CD14-positive monocyte (primary cell): ENCODE results near the gene PACSIN2. TPM values are rescaled to one million over a fixed set of nuclear protein-coding genes. Genes with fewer than 3 reads are reported as not detected.

Experiments
- DNase-seq, 3 donors: peaks; one replicate each; pipeline ENCODE4 v3.0.0-alpha.2; 2011 to 2022
- H2AFZ ChIP-seq: 2 replicates; pipeline ENCODE4 v1.6.0; 2012; ENCODE audit warnings: mild to moderate bottlenecking, low read depth, low read length, inconsistent platforms; ENCODE audit not compliant: insufficient read depth, poor library complexity, severe bottlenecking
- H3K27ac ChIP-seq, 2 donors: 1 replicate in 1 of 2; 2 replicates in 1 of 2; pipeline ENCODE4 v1.5.1; 2012 to 2013; ENCODE audit warnings: low read length in 2 of 2, control low read depth in 1 of 2, inconsistent platforms in 1 of 2, low read depth in 1 of 2, mild to moderate bottlenecking in 1 of 2
- H3K27me3 ChIP-seq, 2 donors: one replicate each; pipeline versions ENCODE4 v1.6.0 to v1.6.1; 2011 to 2013; ENCODE audit warnings: low read length in 2 of 2; ENCODE audit not compliant: control insufficient read depth in 2 of 2, insufficient read depth in 2 of 2
- H3K36me3 ChIP-seq, 2 donors: replicated peaks in 1 of 2; 1 replicate in 1 of 2; 2 replicates in 1 of 2; pipeline versions ENCODE4 v1.5.1 to v1.6.1; 2012 to 2013; ENCODE audit warnings: low read length in 2 of 2, control low read depth in 1 of 2, inconsistent platforms in 1 of 2, mild to moderate bottlenecking in 1 of 2; ENCODE audit not compliant: insufficient read depth in 2 of 2, control insufficient read depth in 1 of 2
- H3K4me1 ChIP-seq, 2 donors: 1 replicate in 1 of 2; 2 replicates in 1 of 2; pipeline versions ENCODE4 v1.5.1 to v1.6.1; 2012 to 2013; ENCODE audit warnings: low read length in 2 of 2, control low read depth in 1 of 2, inconsistent platforms in 1 of 2, mild to moderate bottlenecking in 1 of 2, moderate library complexity in 1 of 2; ENCODE audit not compliant: insufficient read depth in 2 of 2, control insufficient read depth in 1 of 2
- H3K4me2 ChIP-seq: replicated peaks from 2 replicates; pipeline ENCODE3; 2012; ENCODE audit warnings: low read length, moderate library complexity, mild to moderate bottlenecking; ENCODE audit not compliant: poor library complexity, severe bottlenecking; ENCODE audit errors: extremely low read depth
- H3K4me3 ChIP-seq, 3 experiments: fragments of 200-600 bp in 1 of 3; sonication (generic) in 1 of 3; replicated peaks in 1 of 3; 1 replicate in 2 of 3; 2 replicates in 1 of 3; pipeline ENCODE4 v1.5.1; 2011 to 2013; ENCODE audit warnings: low read length in 3 of 3, mild to moderate bottlenecking in 3 of 3, control low read depth in 2 of 3, low read depth in 2 of 3, inconsistent platforms in 1 of 3, moderate library complexity in 1 of 3
- H3K79me2 ChIP-seq: 2 replicates; pipeline ENCODE4 v1.6.0; 2012; ENCODE audit warnings: mild to moderate bottlenecking, control low read depth, inconsistent platforms, low read length, moderate library complexity; ENCODE audit not compliant: insufficient read depth
- H3K9ac ChIP-seq: 2 replicates; pipeline ENCODE4 v1.6.0; 2017; ENCODE audit warnings: low read length, mild to moderate bottlenecking; ENCODE audit not compliant: insufficient read depth, poor library complexity, severe bottlenecking
- H3K9me3 ChIP-seq, 2 donors: replicated peaks in 1 of 2; 1 replicate in 1 of 2; 2 replicates in 1 of 2; pipeline versions ENCODE4 v1.5.1 to v1.6.1; 2012 to 2013; ENCODE audit warnings: low read length in 2 of 2, control low read depth in 1 of 2; ENCODE audit not compliant: control insufficient read depth in 1 of 2, insufficient read depth in 1 of 2
- H4K20me1 ChIP-seq: 2 replicates; pipeline ENCODE4 v1.6.0; 2012; ENCODE audit warnings: mild to moderate bottlenecking, low read length, control low read depth, moderate library complexity; ENCODE audit not compliant: insufficient read depth
- H3K27ac Mint-ChIP-seq, 7 donors: one replicate each; pipeline ENCODE4 v1.8.0; 2020; ENCODE audit warnings: mild to moderate bottlenecking in 7 of 7, mixed read lengths in 7 of 7, moderate library complexity in 6 of 7, inconsistent platforms in 2 of 7
- H3K27me3 Mint-ChIP-seq, 3 donors: one replicate each; pipeline ENCODE4 v1.8.0; 2021 to 2022; ENCODE audit warnings: low read depth in 3 of 3, mild to moderate bottlenecking in 3 of 3, mixed read lengths in 3 of 3, moderate library complexity in 3 of 3, inconsistent platforms in 1 of 3
- H3K36me3 Mint-ChIP-seq, 2 donors: one replicate each; pipeline ENCODE4 v1.8.0; 2020; ENCODE audit warnings: mixed read lengths in 2 of 2, inconsistent platforms in 1 of 2, mild to moderate bottlenecking in 1 of 2
- H3K4me1 Mint-ChIP-seq: one replicate; pipeline ENCODE4 v1.8.0; 2020; ENCODE audit warnings: mild to moderate bottlenecking, mixed read lengths
- H3K4me3 Mint-ChIP-seq, 2 donors: one replicate each; pipeline ENCODE4 v1.8.0; 2020; ENCODE audit warnings: mild to moderate bottlenecking in 2 of 2, mixed read lengths in 2 of 2, moderate library complexity in 1 of 2
- H3K9me3 Mint-ChIP-seq, 7 donors: one replicate each; pipeline ENCODE4 v1.8.0; 2020 to 2022; ENCODE audit warnings: mixed read lengths in 7 of 7, mild to moderate bottlenecking in 6 of 7, moderate library complexity in 6 of 7, inconsistent platforms in 2 of 7
- WGBS: methylation state at CpG from one replicate; pipeline ENCODE4 v1.1.5; 2013; ENCODE audit warnings: missing lambda C conversion rate; ENCODE audit not compliant: insufficient coverage; 5-methylcytosine and 5-hydroxymethylcytosine counted together
- intact Hi-C, 2 donors: fragments of 100-400 bp; cut with micrococcal nuclease; formaldehyde crosslinking; loops; one replicate each; pipeline versions ENCODE4 v1.15.0 to v1.15.1; 2023
- polyA plus RNA-seq, 3 donors: library from polyadenylated mRNA; depleted of rRNA in 1 of 3; unstranded in 2 of 3; stranded (reverse) in 1 of 3; fragments of 300-500 nt in 2 of 3; fragments of >200 nt in 1 of 3; fragmentation: Illumina TruSeq in 2 of 3; gene quantifications; 1 replicate in 2 of 3; 2 replicates in 1 of 3; pipeline ENCODE4 v1.2.3, GENCODE V29; 2012 to 2021
- TF ChIP-seq, protein P1 (sequence below): fragments of 200-600 bp; IDR thresholded peaks from one replicate; pipeline ENCODE4 v1.8.0; 2022; ENCODE audit warnings: antibody characterized with exemption, mild to moderate bottlenecking

The PACSIN2 gene
- polyA plus RNA-seq, 3 donors: 31.2 to 45.7 (median 40.2) TPM

DNA sequence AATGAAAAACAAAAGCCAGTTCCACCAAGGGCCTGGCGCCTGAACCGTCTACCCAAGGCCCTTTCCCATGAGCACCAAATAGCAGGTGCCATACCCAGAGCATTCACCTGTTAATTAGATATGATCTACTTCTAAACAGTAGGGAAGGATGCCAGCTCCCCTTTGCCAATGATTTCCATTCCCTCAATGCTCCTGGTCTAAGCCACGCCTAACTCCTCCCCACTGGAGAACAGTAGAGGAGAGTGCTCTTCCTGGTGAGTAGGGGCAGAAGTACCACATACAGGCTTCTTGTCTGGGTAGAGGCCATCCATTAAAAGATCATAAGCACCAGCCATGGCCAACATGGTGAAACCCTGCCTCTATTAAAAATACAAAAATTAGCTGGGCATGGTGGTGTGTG is 40.7 kb downstream of the PACSIN2 start:
- Histone ChIP-seq H3K36me3 (peaks cover 0 to 10% of the 10 kb centered on the region in 2 donors), H3K9me3 (no peaks in the 10 kb centered on the region), H4K20me1 (peaks cover 75% of the 10 kb centered on the region), H3K4me3 (peak overlapping the region in 1 of 3 experiments; percentile 45), H3K27ac (no peak overlapping the region), H2AFZ (no peak overlapping the region), H3K4me1 (peaks cover 46 to 52% of the 10 kb centered on the region in 2 donors), H3K79me2 (peaks cover 86% of the 10 kb centered on the region), H3K4me2 (peak overlapping the region; percentile 49), H3K27me3 (no peaks in the 10 kb centered on the region), H3K9ac (no peak overlapping the region)
- no CpG with 5 or more reads among the region's 3 CpGs for WGBS
- H3K27ac Mint-ChIP-seq: peak overlapping the region in 6 of 7 donors; percentile 31 to 89 (median 80)
- no peak for DNase-seq
- H3K27me3 Mint-ChIP-seq: peaks cover 0 to 2% (median 0%) of the 10 kb centered on the region in 3 donors
- intact Hi-C loops: no loop called here
- TF ChIP-seq, protein P1, sequence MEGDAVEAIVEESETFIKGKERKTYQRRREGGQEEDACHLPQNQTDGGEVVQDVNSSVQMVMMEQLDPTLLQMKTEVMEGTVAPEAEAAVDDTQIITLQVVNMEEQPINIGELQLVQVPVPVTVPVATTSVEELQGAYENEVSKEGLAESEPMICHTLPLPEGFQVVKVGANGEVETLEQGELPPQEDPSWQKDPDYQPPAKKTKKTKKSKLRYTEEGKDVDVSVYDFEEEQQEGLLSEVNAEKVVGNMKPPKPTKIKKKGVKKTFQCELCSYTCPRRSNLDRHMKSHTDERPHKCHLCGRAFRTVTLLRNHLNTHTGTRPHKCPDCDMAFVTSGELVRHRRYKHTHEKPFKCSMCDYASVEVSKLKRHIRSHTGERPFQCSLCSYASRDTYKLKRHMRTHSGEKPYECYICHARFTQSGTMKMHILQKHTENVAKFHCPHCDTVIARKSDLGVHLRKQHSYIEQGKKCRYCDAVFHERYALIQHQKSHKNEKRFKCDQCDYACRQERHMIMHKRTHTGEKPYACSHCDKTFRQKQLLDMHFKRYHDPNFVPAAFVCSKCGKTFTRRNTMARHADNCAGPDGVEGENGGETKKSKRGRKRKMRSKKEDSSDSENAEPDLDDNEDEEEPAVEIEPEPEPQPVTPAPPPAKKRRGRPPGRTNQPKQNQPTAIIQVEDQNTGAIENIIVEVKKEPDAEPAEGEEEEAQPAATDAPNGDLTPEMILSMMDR: no peak
- peaks cover 0 to 3% (median 0%) of the 10 kb centered on the region in 7 donors for H3K9me3 Mint-ChIP-seq
- peaks cover 56% of the 10 kb centered on the region for H3K4me1 Mint-ChIP-seq
- no peak overlapping the region for H3K4me3 Mint-ChIP-seq
- H3K36me3 Mint-ChIP-seq: peaks cover 9 to 12% of the 10 kb centered on the region in 2 donors

- H4K20me1 ChIP-seq: peaks cover 73% of the 10 kb centered on the region
- WGBS: 59% methylated on average over 4 of the region's 5 CpGs
- H3K27me3 Mint-ChIP-seq: peaks cover 0 to 2% (median 0%) of the 10 kb centered on the region in 3 donors
- peaks cover 54% of the 10 kb centered on the region for H3K4me1 Mint-ChIP-seq
- peaks cover 84% of the 10 kb centered on the region for H3K79me2 ChIP-seq
- no peak for DNase-seq
- peaks cover 0 to 3% (median 0%) of the 10 kb centered on the region in 7 donors for H3K9me3 Mint-ChIP-seq
- peak overlapping the region in 1 of 2 donors; percentile 71 for H3K4me3 Mint-ChIP-seq
- intact Hi-C loops: no loop called here
- peaks cover 0 to 11% of the 10 kb centered on the region in 2 donors for H3K36me3 ChIP-seq
- peak overlapping the region; percentile 49 for H3K4me2 ChIP-seq
- H3K27me3 ChIP-seq: no peaks in the 10 kb centered on the region
- peak overlapping the region; percentile 51 to 76 for H3K27ac ChIP-seq
- peaks cover 42 to 49% of the 10 kb centered on the region in 2 donors for H3K4me1 ChIP-seq
- H3K9ac ChIP-seq: peak overlapping the region; percentile 40
- H3K27ac Mint-ChIP-seq: peak overlapping the region; percentile 64 to 91 (median 84)
- H3K4me3 ChIP-seq: peak overlapping the region in 1 of 3 experiments; percentile 45
- peaks cover 9 to 12% of the 10 kb centered on the region in 2 donors for H3K36me3 Mint-ChIP-seq
- H2AFZ ChIP-seq: no peak overlapping the region
- TF ChIP-seq, protein P1: no peak
- no peaks in the 10 kb centered on the region for H3K9me3 ChIP-seq
These were observed 41.4 kb downstream of the PACSIN2 start for GRCh38 chr22:42973536-42973881.
